Endothelial cell of umbilical vein (primary cell): ENCODE measurements around the gene TAS2R42. TPM values are rescaled to one million over a fixed set of nuclear protein-coding genes. Genes with fewer than 3 reads are reported as not detected.

Experiments used
- BruUV-seq: library from RNA; stranded (reverse); fragments of 400-500 nt; replicated peaks from 2 replicates; lab custom pipeline; 2021; lab: Mats Ljungman, UMichigan
- CTCF ChIA-PET: fragments of 300-600, 350-600 bp; sonication (Branson Sonifier 250); formaldehyde crosslinking; loops from one replicate; lab custom pipeline; 2021; ENCODE audit warnings: antibody characterized with exemption, inconsistent platforms; lab: Charles Lee
- POLR2A ChIA-PET: fragments of 300-600, 350-600 bp; sonication (Branson Sonifier 250); formaldehyde crosslinking; loops from one replicate; lab custom pipeline; 2021; ENCODE audit warnings: antibody characterized with exemption, inconsistent platforms; lab: Charles Lee
- DNase-seq: peaks from one replicate; pipeline ENCODE4 v3.0.0-alpha.2; 2011; ENCODE audit warnings: low read depth, low spot score
- FAIRE-seq: peaks from 2 replicates; lab custom pipeline; 2011; peaks lifted over from hg19 to GRCh38; lab: Jason Lieb, UNC
- H2AFZ ChIP-seq: 2 replicates; pipeline ENCODE4 v1.6.0; 2012; ENCODE audit warnings: low read depth, low read length, control low read depth, inconsistent platforms
- H3K27ac ChIP-seq: 2 replicates; pipeline ENCODE4 v1.5.1; 2011; ENCODE audit warnings: low read depth, mild to moderate bottlenecking, control low read depth, low read length, moderate library complexity; ENCODE audit not compliant: insufficient read depth
- H3K27me3 ChIP-seq, 2 experiments: 2 replicates each; pipeline versions ENCODE4 v1.6.0 to v1.6.1; 2011; ENCODE audit warnings: low read length in 2 of 2, mixed read lengths in 1 of 2; ENCODE audit not compliant: control insufficient read depth in 2 of 2, insufficient read depth in 2 of 2
- H3K36me3 ChIP-seq, 2 experiments: 2 replicates in 1 of 2; 3 replicates in 1 of 2; pipeline ENCODE4 v1.5.1; 2011; ENCODE audit warnings: low read length in 2 of 2, mild to moderate bottlenecking in 1 of 2, moderate library complexity in 1 of 2; ENCODE audit not compliant: control insufficient read depth in 2 of 2, insufficient read depth in 2 of 2; ENCODE audit errors: extremely low read depth in 1 of 2
- H3K4me1 ChIP-seq: 3 replicates; pipeline ENCODE4 v1.5.1; 2011; ENCODE audit warnings: mild to moderate bottlenecking, low read length; ENCODE audit not compliant: control insufficient read depth, insufficient read depth; ENCODE audit errors: extremely low read depth
- H3K4me2 ChIP-seq: 2 replicates; pipeline ENCODE4 v1.6.1; 2011; ENCODE audit warnings: low read length, control low read depth, mixed read lengths; ENCODE audit not compliant: insufficient read depth
- H3K4me3 ChIP-seq, 3 experiments: fragments of 200-600 bp in 1 of 3; sonication (generic), shearing (Covaris generic) in 1 of 3; replicated peaks in 1 of 3; 2 replicates each; pipeline ENCODE4 v1.5.1; 2011 to 2016; ENCODE audit warnings: control low read depth in 3 of 3, low read length in 3 of 3, mild to moderate bottlenecking in 2 of 3, inconsistent platforms in 1 of 3, low read depth in 1 of 3, moderate library complexity in 1 of 3; ENCODE audit not compliant: insufficient read depth in 1 of 3
- H3K79me2 ChIP-seq: 2 replicates; pipeline ENCODE4 v1.6.0; 2012; ENCODE audit warnings: low read length, inconsistent platforms; ENCODE audit not compliant: control insufficient read depth, insufficient read depth
- H3K9ac ChIP-seq: replicated peaks from 2 replicates; pipeline ENCODE3; 2011; ENCODE audit warnings: low read length, control low read depth; ENCODE audit not compliant: insufficient read depth; ENCODE audit errors: extremely low read depth
- H3K9me1 ChIP-seq: replicated peaks from 3 replicates; pipeline ENCODE4 v1.6.0; 2011; ENCODE audit warnings: mild to moderate bottlenecking, low read length; ENCODE audit not compliant: control insufficient read depth, insufficient read depth; ENCODE audit errors: extremely low read depth
- H3K9me3 ChIP-seq: replicated peaks from 2 replicates; pipeline ENCODE4 v1.5.1; 2012; ENCODE audit warnings: low read length, inconsistent platforms; ENCODE audit not compliant: control insufficient read depth, insufficient read depth
- H4K20me1 ChIP-seq: replicated peaks from 2 replicates; pipeline ENCODE3; 2011; ENCODE audit warnings: mild to moderate bottlenecking, low read length; ENCODE audit not compliant: control insufficient read depth, insufficient read depth; ENCODE audit errors: extremely low read depth
- EZH2 ChIP-seq: IDR thresholded peaks from 2 replicates; pipeline ENCODE4 v1.6.1; 2012; ENCODE audit warnings: borderline replicate concordance, low read depth, mild to moderate bottlenecking, moderate library complexity, low read length, inconsistent platforms; ENCODE audit not compliant: severe bottlenecking
- FOS ChIP-seq: IDR thresholded peaks from 2 replicates; pipeline ENCODE4 v1.6.1; 2011; ENCODE audit warnings: mild to moderate bottlenecking, low read length, moderate library complexity, borderline replicate concordance; ENCODE audit not compliant: insufficient read depth
- GATA2 ChIP-seq: IDR thresholded peaks from 2 replicates; pipeline ENCODE4 v1.7.0; 2011; ENCODE audit warnings: low read depth, mild to moderate bottlenecking, moderate library complexity, mixed read lengths, low read length; ENCODE audit not compliant: insufficient read length, insufficient read depth
- JUN ChIP-seq: IDR thresholded peaks from 2 replicates; pipeline ENCODE4 v1.6.1; 2011; ENCODE audit warnings: borderline replicate concordance, low read depth; ENCODE audit not compliant: insufficient read length, insufficient read depth
- MYC ChIP-seq: IDR thresholded peaks from one replicate; pipeline ENCODE4 v1.6.1; 2011; ENCODE audit warnings: mild to moderate bottlenecking, low read depth, low read length
- POLR2A ChIP-seq: IDR thresholded peaks from 2 replicates; pipeline ENCODE4 v1.6.1; 2012; ENCODE audit warnings: low read depth, mild to moderate bottlenecking, control low read depth, low read length
- POLR2AphosphoS5 ChIP-seq: IDR thresholded peaks from 2 replicates; pipeline ENCODE4 v1.6.1; 2012; ENCODE audit warnings: low read depth, mild to moderate bottlenecking, control low read depth, low read length, moderate library complexity; ENCODE audit not compliant: insufficient read depth
- dilution Hi-C: fragments of 300-500 bp; cut with MboI; formaldehyde crosslinking; loops from one replicate; pipeline ENCODE4 v1.15.0; 2019; ENCODE audit warnings: low sequenced_read_pairs; ENCODE audit not compliant: extremely low pct_ligation_motif_present
- intact Hi-C: fragments of 100-400 bp; cut with micrococcal nuclease; formaldehyde crosslinking; loops from one replicate; pipeline ENCODE4 v1.10.0; 2022
- polyA plus RNA-seq, 4 experiments: library from polyadenylated mRNA; depleted of rRNA in 3 of 4; stranded (reverse) in 3 of 4; unstranded in 1 of 4; fragments of >200 nt; gene quantifications; 2 replicates each; pipeline versions ENCODE4 v1.2.1 to v1.2.3, GENCODE V29; 2011 to 2012; ENCODE audit warnings: missing spikeins in 1 of 4
- total RNA-seq: library from RNA; stranded (reverse); gene quantifications from 2 replicates; pipeline ENCODE4 v1.2.3, GENCODE V29; 2021
- TF ChIP-seq, protein P1 (sequence below): IDR thresholded peaks from 2 replicates; pipeline ENCODE4 v1.6.1; 2011; ENCODE audit not compliant: insufficient read depth, insufficient read length
- TF ChIP-seq, protein P2 (sequence below), 2 donors: IDR thresholded peaks; 1 replicate in 1 of 2; 2 replicates in 1 of 2; pipeline ENCODE4 v1.5.1; 2011; ENCODE audit warnings: low read length in 2 of 2, mild to moderate bottlenecking in 2 of 2, moderate library complexity in 2 of 2, control low read depth in 1 of 2, inconsistent platforms in 1 of 2, low read depth in 1 of 2; ENCODE audit not compliant: insufficient read depth in 1 of 2; ENCODE audit errors: extremely low read depth in 1 of 2

TAS2R42 gene
- total and polyA plus RNA-seq, 2 donors (not counting 3 experiments of a cell fraction or from before 2014, with no cell fraction given): not detected

DNA sequence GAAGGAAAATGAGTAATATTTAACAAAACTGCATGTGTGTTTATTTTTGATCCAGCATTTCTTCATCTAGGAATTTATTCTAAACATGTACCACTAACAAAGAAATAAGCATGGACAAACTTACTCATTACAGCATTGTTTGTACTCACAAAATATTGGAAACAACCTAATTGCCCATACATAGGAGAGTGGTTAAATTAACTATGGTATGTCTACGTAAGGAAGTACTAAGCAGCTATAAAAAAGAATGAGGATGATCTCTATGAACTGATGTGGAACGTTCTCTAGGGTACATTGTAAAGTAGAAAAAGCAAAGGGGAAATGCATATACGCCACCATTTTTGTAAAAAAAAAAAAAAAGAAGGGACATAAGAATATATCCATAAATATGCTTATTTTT is 17.4 kb upstream of the TAS2R42 start:
- H3K4me2 ChIP-seq: no peak overlapping the region
- CTCF ChIA-PET: no interaction called here
- TF ChIP-seq MYC: no peak
- TF ChIP-seq JUN: no peak
- TF ChIP-seq, protein P1, sequence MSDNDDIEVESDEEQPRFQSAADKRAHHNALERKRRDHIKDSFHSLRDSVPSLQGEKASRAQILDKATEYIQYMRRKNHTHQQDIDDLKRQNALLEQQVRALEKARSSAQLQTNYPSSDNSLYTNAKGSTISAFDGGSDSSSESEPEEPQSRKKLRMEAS: no peak
- no peak for TF ChIP-seq GATA2
- no peak for TF ChIP-seq EZH2
- TF ChIP-seq FOS: no peak
- TF ChIP-seq POLR2AphosphoS5: no peak
- no peak for TF ChIP-seq POLR2A
- TF ChIP-seq, protein P2, sequence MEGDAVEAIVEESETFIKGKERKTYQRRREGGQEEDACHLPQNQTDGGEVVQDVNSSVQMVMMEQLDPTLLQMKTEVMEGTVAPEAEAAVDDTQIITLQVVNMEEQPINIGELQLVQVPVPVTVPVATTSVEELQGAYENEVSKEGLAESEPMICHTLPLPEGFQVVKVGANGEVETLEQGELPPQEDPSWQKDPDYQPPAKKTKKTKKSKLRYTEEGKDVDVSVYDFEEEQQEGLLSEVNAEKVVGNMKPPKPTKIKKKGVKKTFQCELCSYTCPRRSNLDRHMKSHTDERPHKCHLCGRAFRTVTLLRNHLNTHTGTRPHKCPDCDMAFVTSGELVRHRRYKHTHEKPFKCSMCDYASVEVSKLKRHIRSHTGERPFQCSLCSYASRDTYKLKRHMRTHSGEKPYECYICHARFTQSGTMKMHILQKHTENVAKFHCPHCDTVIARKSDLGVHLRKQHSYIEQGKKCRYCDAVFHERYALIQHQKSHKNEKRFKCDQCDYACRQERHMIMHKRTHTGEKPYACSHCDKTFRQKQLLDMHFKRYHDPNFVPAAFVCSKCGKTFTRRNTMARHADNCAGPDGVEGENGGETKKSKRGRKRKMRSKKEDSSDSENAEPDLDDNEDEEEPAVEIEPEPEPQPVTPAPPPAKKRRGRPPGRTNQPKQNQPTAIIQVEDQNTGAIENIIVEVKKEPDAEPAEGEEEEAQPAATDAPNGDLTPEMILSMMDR (IDR thresholded peaks at IDR 0.05; ENCODE audit: extremely low read depth in 1 of 2, insufficient read depth in 1 of 2, low read depth in 1 of 2, low read length in 2 of 2): no peak

More for the DNA sequence above, 17.4 kb upstream of the TAS2R42 start:
- Histone ChIP-seq H3K27ac (no peak overlapping the region), H3K9ac (no peak overlapping the region), H3K36me3 (no peaks in the 10 kb centered on the region), H4K20me1 (no peaks in the 10 kb centered on the region), H3K4me3 (no peak overlapping the region), H3K4me1 (no peaks in the 10 kb centered on the region), H3K9me1 (no peaks in the 10 kb centered on the region), H3K27me3 (no peaks in the 10 kb centered on the region), H3K79me2 (no peaks in the 10 kb centered on the region), H3K9me3 (no peaks in the 10 kb centered on the region), H2AFZ (no peak overlapping the region)
- dilution Hi-C loops: no loop called here
- POLR2A ChIA-PET: no interaction called here
- no TSS peak for BruUV-seq
- intact Hi-C loops: no loop called here
- no peak for DNase-seq
- FAIRE-seq: no peak
